Suprapubic skin (tissue), 4 donors: Measurements from ENCODE around the gene TCHH.
"Not testable (repeated sequence)": the region's sequence is repeated elsewhere in the genome, so short reads cannot be mapped to it uniquely, and the experiment has no call there.

ENCODE experiments used
- EP300 ChIP-seq: sonication (generic); formaldehyde crosslinking; IDR thresholded peaks from one replicate; pipeline ENCODE4 v1.6.1; 2017; ENCODE audit warnings: antibody characterized with exemption
- POLR2A ChIP-seq, 2 donors: fragments of 450-650 bp; IDR thresholded peaks; one replicate each; pipeline ENCODE4 v1.6.1; 2017; ENCODE audit warnings: antibody characterized with exemption in 2 of 2, mild to moderate bottlenecking in 2 of 2, moderate library complexity in 2 of 2
- POLR2AphosphoS5 ChIP-seq, 3 donors: sonication (generic); formaldehyde crosslinking; IDR thresholded peaks; one replicate each; pipeline ENCODE4 v1.6.1; 2017; ENCODE audit warnings: antibody characterized with exemption in 3 of 3
- TF ChIP-seq, protein P1 (sequence below), 2 donors: fragments of 200-600 bp in 1 of 2; fragments of 450-650 bp in 1 of 2; sonication (generic) in 1 of 2; IDR thresholded peaks; one replicate each; pipeline ENCODE4 v1.5.1; 2016 to 2019; ENCODE audit warnings: antibody characterized with exemption in 2 of 2, mild to moderate bottlenecking in 1 of 2, moderate library complexity in 1 of 2

DNA sequence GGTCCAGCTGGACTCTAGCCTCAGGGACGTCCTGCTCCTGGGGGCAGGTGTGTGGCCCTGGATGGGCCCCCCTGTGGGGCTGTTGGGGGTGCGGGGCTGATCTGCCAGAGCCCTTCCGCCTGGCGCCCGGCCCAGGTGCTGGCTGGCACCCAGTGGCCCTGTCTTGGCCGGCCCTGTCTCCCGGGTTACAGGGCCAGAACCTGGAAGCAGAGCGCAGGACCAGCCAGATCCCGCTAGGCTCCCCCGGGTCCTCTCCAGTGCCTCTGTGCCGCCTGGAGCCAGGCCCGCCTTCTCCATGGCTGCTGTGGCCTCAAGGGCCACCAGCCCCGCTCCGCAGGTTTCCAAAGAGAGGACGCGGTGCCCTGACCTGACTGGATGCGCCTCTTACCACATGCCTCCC lies 34.2 kb downstream of the TCHH start:
- TF ChIP-seq, protein P1, sequence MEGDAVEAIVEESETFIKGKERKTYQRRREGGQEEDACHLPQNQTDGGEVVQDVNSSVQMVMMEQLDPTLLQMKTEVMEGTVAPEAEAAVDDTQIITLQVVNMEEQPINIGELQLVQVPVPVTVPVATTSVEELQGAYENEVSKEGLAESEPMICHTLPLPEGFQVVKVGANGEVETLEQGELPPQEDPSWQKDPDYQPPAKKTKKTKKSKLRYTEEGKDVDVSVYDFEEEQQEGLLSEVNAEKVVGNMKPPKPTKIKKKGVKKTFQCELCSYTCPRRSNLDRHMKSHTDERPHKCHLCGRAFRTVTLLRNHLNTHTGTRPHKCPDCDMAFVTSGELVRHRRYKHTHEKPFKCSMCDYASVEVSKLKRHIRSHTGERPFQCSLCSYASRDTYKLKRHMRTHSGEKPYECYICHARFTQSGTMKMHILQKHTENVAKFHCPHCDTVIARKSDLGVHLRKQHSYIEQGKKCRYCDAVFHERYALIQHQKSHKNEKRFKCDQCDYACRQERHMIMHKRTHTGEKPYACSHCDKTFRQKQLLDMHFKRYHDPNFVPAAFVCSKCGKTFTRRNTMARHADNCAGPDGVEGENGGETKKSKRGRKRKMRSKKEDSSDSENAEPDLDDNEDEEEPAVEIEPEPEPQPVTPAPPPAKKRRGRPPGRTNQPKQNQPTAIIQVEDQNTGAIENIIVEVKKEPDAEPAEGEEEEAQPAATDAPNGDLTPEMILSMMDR (IDR thresholded peaks at IDR 0.05): not testable (repeated sequence)
- not testable (repeated sequence) for TF ChIP-seq POLR2A (IDR thresholded peaks at IDR 0.05); POLR2AphosphoS5 (IDR thresholded peaks at IDR 0.05); EP300
